Neuron (in vitro differentiated cells): ENCODE results near the gene PICK1.

Experiments used
- H2AFZ ChIP-seq: one replicate; pipeline ENCODE4 v1.6.1; 2013; ENCODE audit warnings: low read depth, mild to moderate bottlenecking, inconsistent platforms, low read length, moderate library complexity
- H3K27me3 ChIP-seq: one replicate; pipeline ENCODE4 v1.6.1; 2013; ENCODE audit warnings: low read length; ENCODE audit not compliant: insufficient read depth
- H3K36me3 ChIP-seq: one replicate; pipeline ENCODE4 v1.6.1; 2013; ENCODE audit warnings: low read length; ENCODE audit not compliant: insufficient read depth
- H3K4me1 ChIP-seq: one replicate; pipeline ENCODE4 v1.6.1; 2013; ENCODE audit warnings: low read length; ENCODE audit not compliant: insufficient read depth
- H3K4me3 ChIP-seq: 2 replicates; pipeline ENCODE4 v1.5.1; 2013; ENCODE audit warnings: mild to moderate bottlenecking, low read length, moderate library complexity
- H3K9me3 ChIP-seq: one replicate; pipeline ENCODE4 v1.6.1; 2013; ENCODE audit warnings: low read length

The PICK1 gene

GRCh38 chr22:38049812-38050619 lies 7.2 kb upstream of the PICK1 start:
- no peaks in the 10 kb centered on the region for H3K9me3 ChIP-seq
- no peak overlapping the region for H2AFZ ChIP-seq
- H3K4me1 ChIP-seq, result peaks cover 5% of the 10 kb centered on the region
- H3K4me3 ChIP-seq, result no peak overlapping the region
- peaks cover 5% of the 10 kb centered on the region for H3K27me3 ChIP-seq
- no peaks in the 10 kb centered on the region for H3K36me3 ChIP-seq

GRCh38 chr22:38050720-38051119 lies 6.5 kb upstream of the PICK1 start:
- H3K36me3 ChIP-seq, result no peaks in the 10 kb centered on the region

GRCh38 chr22:38051261-38051660 lies 5.9 kb upstream of the PICK1 start:
- H2AFZ ChIP-seq, result no peak overlapping the region
- H3K4me1 ChIP-seq, result peaks cover 5% of the 10 kb centered on the region

More at GRCh38 chr22:38050720-38051119, 6.5 kb upstream of the PICK1 start:
- Histone ChIP-seq H2AFZ (no peak overlapping the region), H3K4me1 (peaks cover 5% of the 10 kb centered on the region), H3K9me3 (no peaks in the 10 kb centered on the region), H3K4me3 (no peak overlapping the region), H3K27me3 (peaks cover 5% of the 10 kb centered on the region)

GRCh38 chr22:38051900-38052862 lies 5.0 kb upstream of the PICK1 start:
- Histone ChIP-seq H3K9me3 (no peaks in the 10 kb centered on the region), H3K36me3 (no peaks in the 10 kb centered on the region), H3K27me3 (peaks cover 5% of the 10 kb centered on the region), H3K4me3 (no peak overlapping the region), H3K4me1 (peaks cover 4% of the 10 kb centered on the region), H2AFZ (no peak overlapping the region)

More at GRCh38 chr22:38051261-38051660, 5.9 kb upstream of the PICK1 start:
- Histone ChIP-seq H3K9me3 (no peaks in the 10 kb centered on the region), H3K36me3 (no peaks in the 10 kb centered on the region), H3K27me3 (peaks cover 5% of the 10 kb centered on the region), H3K4me3 (no peak overlapping the region)

DNA sequence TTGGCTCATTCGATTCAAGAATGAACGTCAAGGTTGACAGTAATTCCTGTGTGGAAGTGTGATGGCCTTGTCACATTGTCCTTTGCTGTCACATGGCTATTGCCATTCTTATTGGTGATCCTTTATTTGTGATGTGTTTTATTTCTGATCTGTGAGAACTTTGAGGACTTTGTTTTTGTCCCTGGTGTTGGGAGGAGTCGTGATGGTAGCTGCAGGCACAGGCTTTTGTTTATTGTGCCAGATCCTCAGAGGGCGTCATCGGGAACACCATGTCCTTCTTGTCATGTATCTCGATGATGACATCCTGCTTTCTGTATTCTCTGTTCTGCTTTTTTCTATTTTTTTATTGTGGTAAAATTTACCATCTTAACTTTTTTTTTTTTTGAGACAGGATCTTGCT lies 5.6 kb downstream of the PICK1 start:
- no peaks in the 10 kb centered on the region for H3K27me3 ChIP-seq
- H3K36me3 ChIP-seq, result peaks cover 27% of the 10 kb centered on the region
- no peak overlapping the region for H2AFZ ChIP-seq
- H3K4me1 ChIP-seq, result peaks cover 13% of the 10 kb centered on the region
- H3K9me3 ChIP-seq, result no peaks in the 10 kb centered on the region
- no peak overlapping the region for H3K4me3 ChIP-seq

- H3K4me1 ChIP-seq, result peaks cover 23% of the 10 kb centered on the region
- H3K27me3 ChIP-seq, result no peaks in the 10 kb centered on the region
- H3K9me3 ChIP-seq, result no peaks in the 10 kb centered on the region
- H3K4me3 ChIP-seq, result no peak overlapping the region
- H2AFZ ChIP-seq, result no peak overlapping the region
- H3K36me3 ChIP-seq, result peaks cover 16% of the 10 kb centered on the region
Observed at GRCh38 chr22:38065539-38065938, 8.3 kb downstream of the PICK1 start.

- Histone ChIP-seq H2AFZ (no peak overlapping the region), H3K36me3 (peaks cover 16% of the 10 kb centered on the region), H3K27me3 (no peaks in the 10 kb centered on the region), H3K9me3 (no peaks in the 10 kb centered on the region), H3K4me1 (peaks cover 25% of the 10 kb centered on the region), H3K4me3 (no peak overlapping the region)
Observed at GRCh38 chr22:38066381-38067027, 9.3 kb downstream of the PICK1 start.

DNA sequence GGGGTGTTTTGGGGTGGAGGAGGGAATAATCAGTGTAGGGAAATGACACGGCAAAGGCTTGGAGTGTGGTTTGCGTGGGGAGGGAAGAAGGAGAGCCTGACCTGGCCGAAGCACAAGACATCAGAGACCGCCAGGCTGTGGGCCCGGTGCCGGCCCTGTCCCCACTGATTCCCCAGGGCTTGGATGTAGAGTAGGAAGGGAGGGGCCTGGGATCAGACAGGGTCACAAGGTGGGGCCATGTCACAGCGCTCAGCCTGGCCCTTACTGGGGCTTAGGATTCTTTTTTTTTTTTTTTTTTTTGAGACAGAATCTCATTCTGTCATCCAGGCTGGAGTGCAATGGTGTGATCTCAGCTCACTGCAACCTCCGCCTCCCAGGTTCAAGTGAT lies 9.8 kb downstream of the PICK1 start:
- Histone ChIP-seq H3K4me1 (peaks cover 25% of the 10 kb centered on the region), H3K27me3 (no peaks in the 10 kb centered on the region), H3K36me3 (peaks cover 16% of the 10 kb centered on the region), H2AFZ (no peak overlapping the region), H3K4me3 (no peak overlapping the region), H3K9me3 (no peaks in the 10 kb centered on the region)

GRCh38 chr22:38067761-38068360 lies 10.7 kb downstream of the PICK1 start:
- H3K4me1 ChIP-seq, result peaks cover 25% of the 10 kb centered on the region
- H2AFZ ChIP-seq, result no peak overlapping the region
- H3K4me3 ChIP-seq, result no peak overlapping the region
- H3K36me3 ChIP-seq, result peaks cover 21% of the 10 kb centered on the region
- no peaks in the 10 kb centered on the region for H3K9me3 ChIP-seq
- H3K27me3 ChIP-seq, result no peaks in the 10 kb centered on the region

DNA sequence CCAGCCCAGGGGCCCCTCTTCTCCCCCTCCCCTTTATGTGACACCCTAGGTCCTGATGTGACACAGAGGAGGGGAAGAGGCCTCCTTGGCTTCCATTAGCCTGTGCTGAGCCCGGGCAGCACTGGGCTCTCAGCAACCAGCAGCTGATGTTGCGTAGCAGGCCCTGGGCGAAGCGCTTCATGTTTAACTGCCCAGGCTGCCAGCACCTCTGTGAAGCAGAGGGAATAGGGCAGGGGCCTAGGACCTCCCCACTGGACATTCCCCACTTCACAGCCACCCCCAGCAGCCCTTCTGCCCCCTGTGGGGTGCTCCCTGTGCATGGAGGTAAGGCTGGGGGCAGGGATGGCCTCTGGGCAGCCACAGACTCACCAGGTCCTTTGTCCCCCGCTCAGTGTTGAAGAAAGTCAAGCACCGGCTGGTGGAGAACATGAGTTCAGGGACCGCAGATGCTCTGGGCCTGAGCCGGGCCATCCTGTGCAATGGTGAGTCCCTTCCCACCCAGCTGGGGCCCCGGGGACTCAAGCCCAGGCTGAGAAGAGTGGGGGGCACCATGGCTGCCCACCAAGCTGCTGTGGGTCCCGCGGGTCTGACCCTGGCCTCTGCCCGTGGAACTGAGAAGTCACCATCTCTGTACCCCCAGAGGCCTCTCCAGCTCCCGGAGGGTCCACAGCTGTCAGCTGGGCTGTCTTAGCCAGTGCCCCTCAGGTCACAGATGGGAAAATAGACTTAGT lies 11.6 kb downstream of the PICK1 start:
- H3K36me3 ChIP-seq, result peaks cover 25% of the 10 kb centered on the region
- no peaks in the 10 kb centered on the region for H3K9me3 ChIP-seq
- H3K4me1 ChIP-seq, result peaks cover 25% of the 10 kb centered on the region
- no peak overlapping the region for H2AFZ ChIP-seq
- H3K27me3 ChIP-seq, result no peaks in the 10 kb centered on the region
- no peak overlapping the region for H3K4me3 ChIP-seq

- Histone ChIP-seq H3K9me3 (no peaks in the 10 kb centered on the region), H3K27me3 (no peaks in the 10 kb centered on the region), H3K36me3 (peaks cover 32% of the 10 kb centered on the region), H2AFZ (no peak overlapping the region), H3K4me3 (no peak overlapping the region), H3K4me1 (peaks cover 25% of the 10 kb centered on the region)
Observed at GRCh38 chr22:38069372-38070249, 12.4 kb downstream of the PICK1 start.
